NT2/D1 (cell line): Measurements from ENCODE around the gene SFI1.

Source experiments
- SUZ12 ChIP-seq: IDR thresholded peaks from 2 replicates; pipeline ENCODE4 v1.6.1; 2011; ENCODE audit not compliant: insufficient read length, insufficient read depth; ENCODE audit errors: extremely low read depth
- YY1 ChIP-seq: IDR thresholded peaks from 2 replicates; pipeline ENCODE4 v1.6.1; 2011; ENCODE audit not compliant: insufficient read length, insufficient read depth
- ZNF274 ChIP-seq: IDR thresholded peaks from 2 replicates; pipeline ENCODE4 v1.6.1; 2011; ENCODE audit warnings: mild to moderate bottlenecking, low read depth, low read length

GRCh38 chr22:31461699-31462098, 34.6 kb upstream of the SFI1 start:
- TF ChIP-seq SUZ12: no peak
- TF ChIP-seq ZNF274: no peak
- no peak for TF ChIP-seq YY1
